ENCODE data around the gene LENG9.
"Not testable (repeated sequence)": the region's sequence is repeated elsewhere in the genome, so short reads cannot be mapped to it uniquely, and the experiment has no call there.

DNA sequence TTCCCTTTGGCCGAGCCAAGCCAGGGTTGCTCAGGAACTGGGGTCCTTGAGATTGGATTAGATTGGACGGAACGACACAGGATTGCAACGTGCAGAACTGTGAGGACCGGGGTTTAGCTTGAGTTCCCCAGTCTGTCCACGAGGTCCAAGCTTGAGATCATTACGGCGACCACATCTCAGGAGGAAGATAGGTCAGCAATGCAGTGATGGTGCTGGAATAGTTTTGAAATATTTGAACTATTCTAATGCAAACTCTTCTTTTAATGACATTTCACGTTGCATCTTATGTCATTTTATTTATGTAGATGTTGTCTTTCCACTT, 34.8 kb upstream of the LENG9 start:
- not testable (repeated sequence) for TF ChIP-seq EZH2 (IDR thresholded peaks at IDR 0.05; ENCODE audit: borderline replicate concordance, low read depth, low read length, poor library complexity, severe bottlenecking)
- TF ChIP-seq, protein P1, sequence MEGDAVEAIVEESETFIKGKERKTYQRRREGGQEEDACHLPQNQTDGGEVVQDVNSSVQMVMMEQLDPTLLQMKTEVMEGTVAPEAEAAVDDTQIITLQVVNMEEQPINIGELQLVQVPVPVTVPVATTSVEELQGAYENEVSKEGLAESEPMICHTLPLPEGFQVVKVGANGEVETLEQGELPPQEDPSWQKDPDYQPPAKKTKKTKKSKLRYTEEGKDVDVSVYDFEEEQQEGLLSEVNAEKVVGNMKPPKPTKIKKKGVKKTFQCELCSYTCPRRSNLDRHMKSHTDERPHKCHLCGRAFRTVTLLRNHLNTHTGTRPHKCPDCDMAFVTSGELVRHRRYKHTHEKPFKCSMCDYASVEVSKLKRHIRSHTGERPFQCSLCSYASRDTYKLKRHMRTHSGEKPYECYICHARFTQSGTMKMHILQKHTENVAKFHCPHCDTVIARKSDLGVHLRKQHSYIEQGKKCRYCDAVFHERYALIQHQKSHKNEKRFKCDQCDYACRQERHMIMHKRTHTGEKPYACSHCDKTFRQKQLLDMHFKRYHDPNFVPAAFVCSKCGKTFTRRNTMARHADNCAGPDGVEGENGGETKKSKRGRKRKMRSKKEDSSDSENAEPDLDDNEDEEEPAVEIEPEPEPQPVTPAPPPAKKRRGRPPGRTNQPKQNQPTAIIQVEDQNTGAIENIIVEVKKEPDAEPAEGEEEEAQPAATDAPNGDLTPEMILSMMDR (conservative IDR thresholded peaks at IDR 0.05; ENCODE audit: low read depth, low read length), result not testable (repeated sequence)
